Measurements from ENCODE around the gene CCDC171. TPM values are rescaled to one million over a fixed set of nuclear protein-coding genes. Genes with fewer than 3 reads are reported as not detected.

CCDC171 gene
- polyA plus RNA-seq, 3 donors = 0.08 to 0.17 (median 0.10) TPM

- Mint-ChIP-seq H3K4me1 (no peaks in the 10 kb centered on the region), H3K36me3 (no peaks in the 10 kb centered on the region), H3K4me3 (no peak overlapping the region), H3K9me3 (peaks cover 0 to 2% (median 0%) of the 10 kb centered on the region in 7 donors), H3K27ac (no peak overlapping the region), H3K27me3 (ENCODE audit: low read depth in 3 of 3) (no peaks in the 10 kb centered on the region)
- H3K9me3 ChIP-seq (replicated peaks in 1 of 2; ENCODE audit: control insufficient read depth in 1 of 2, insufficient read depth in 1 of 2, low read length in 2 of 2) = no peaks in the 10 kb centered on the region
- no peaks in the 10 kb centered on the region for H3K36me3 ChIP-seq (replicated peaks in 1 of 2; ENCODE audit: control insufficient read depth in 1 of 2, insufficient read depth in 2 of 2, low read length in 2 of 2)
- TF ChIP-seq, protein P1, sequence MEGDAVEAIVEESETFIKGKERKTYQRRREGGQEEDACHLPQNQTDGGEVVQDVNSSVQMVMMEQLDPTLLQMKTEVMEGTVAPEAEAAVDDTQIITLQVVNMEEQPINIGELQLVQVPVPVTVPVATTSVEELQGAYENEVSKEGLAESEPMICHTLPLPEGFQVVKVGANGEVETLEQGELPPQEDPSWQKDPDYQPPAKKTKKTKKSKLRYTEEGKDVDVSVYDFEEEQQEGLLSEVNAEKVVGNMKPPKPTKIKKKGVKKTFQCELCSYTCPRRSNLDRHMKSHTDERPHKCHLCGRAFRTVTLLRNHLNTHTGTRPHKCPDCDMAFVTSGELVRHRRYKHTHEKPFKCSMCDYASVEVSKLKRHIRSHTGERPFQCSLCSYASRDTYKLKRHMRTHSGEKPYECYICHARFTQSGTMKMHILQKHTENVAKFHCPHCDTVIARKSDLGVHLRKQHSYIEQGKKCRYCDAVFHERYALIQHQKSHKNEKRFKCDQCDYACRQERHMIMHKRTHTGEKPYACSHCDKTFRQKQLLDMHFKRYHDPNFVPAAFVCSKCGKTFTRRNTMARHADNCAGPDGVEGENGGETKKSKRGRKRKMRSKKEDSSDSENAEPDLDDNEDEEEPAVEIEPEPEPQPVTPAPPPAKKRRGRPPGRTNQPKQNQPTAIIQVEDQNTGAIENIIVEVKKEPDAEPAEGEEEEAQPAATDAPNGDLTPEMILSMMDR (IDR thresholded peaks at IDR 0.05) = no peak
- H3K27ac ChIP-seq (ENCODE audit: low read depth in 1 of 2, low read length in 2 of 2) = no peak overlapping the region
- intact Hi-C loops (cut with micrococcal nuclease) = no loop called here
- H4K20me1 ChIP-seq (ENCODE audit: insufficient read depth, low read length) = no peaks in the 10 kb centered on the region
- H3K4me3 ChIP-seq (replicated peaks in 1 of 3; ENCODE audit: low read depth in 2 of 3, low read length in 3 of 3) = no peak overlapping the region
- H3K4me2 ChIP-seq (replicated peaks; ENCODE audit: extremely low read depth, low read length, poor library complexity, severe bottlenecking) = no peak overlapping the region
- H3K4me1 ChIP-seq (ENCODE audit: control insufficient read depth in 1 of 2, insufficient read depth in 2 of 2, low read length in 2 of 2) = no peaks in the 10 kb centered on the region
- H3K79me2 ChIP-seq (ENCODE audit: insufficient read depth, low read length) = no peaks in the 10 kb centered on the region
- DNase-seq = no peak
- no CpG with 5 or more reads among the region's 1 CpG for WGBS (ENCODE audit: insufficient coverage)
- no peaks in the 10 kb centered on the region for H3K27me3 ChIP-seq (ENCODE audit: control insufficient read depth in 2 of 2, insufficient read depth in 2 of 2, low read length in 2 of 2)
- H3K9ac ChIP-seq (ENCODE audit: insufficient read depth, low read length, poor library complexity, severe bottlenecking) = no peak overlapping the region
- H2AFZ ChIP-seq (ENCODE audit: insufficient read depth, low read depth, low read length, poor library complexity, severe bottlenecking) = no peak overlapping the region
These were observed 413.6 kb downstream of the CCDC171 start for GRCh38 chr9:15966471-15966870.

DNA sequence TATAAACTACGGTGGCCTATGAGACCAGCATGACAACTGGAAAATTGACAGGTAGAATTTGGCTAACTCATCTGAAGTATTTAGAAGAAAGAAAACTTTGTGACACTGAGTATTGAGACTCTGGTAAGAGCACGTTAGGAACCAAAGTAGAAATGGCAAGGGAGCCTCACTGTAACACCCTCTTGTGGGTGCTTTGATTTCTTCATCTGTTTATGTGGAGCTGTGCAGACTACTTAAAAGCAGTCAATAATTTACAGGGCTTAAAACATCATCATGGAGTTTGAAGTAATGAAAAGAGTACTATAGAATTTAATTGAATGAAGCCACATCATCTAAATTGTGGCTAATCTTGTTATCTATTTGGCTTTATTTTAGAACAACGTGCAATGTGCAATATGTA lies 414.2 kb downstream of the CCDC171 start:
- 71% methylated on average over 1 of the region's 3 CpGs for WGBS (ENCODE audit: insufficient coverage)

More for the DNA sequence above, 414.2 kb downstream of the CCDC171 start:
- no peaks in the 10 kb centered on the region for H3K9me3 ChIP-seq (replicated peaks in 1 of 2; ENCODE audit: control insufficient read depth in 1 of 2, insufficient read depth in 1 of 2, low read length in 2 of 2)
- Mint-ChIP-seq H3K9me3 (peaks cover 0 to 2% (median 0%) of the 10 kb centered on the region in 7 donors), H3K27me3 (ENCODE audit: low read depth in 3 of 3) (no peaks in the 10 kb centered on the region), H3K4me1 (no peaks in the 10 kb centered on the region), H3K27ac (no peak overlapping the region), H3K36me3 (no peaks in the 10 kb centered on the region), H3K4me3 (no peak overlapping the region)
- intact Hi-C loops (cut with micrococcal nuclease) = no loop called here
- no peaks in the 10 kb centered on the region for H4K20me1 ChIP-seq (ENCODE audit: insufficient read depth, low read length)
- no peaks in the 10 kb centered on the region for H3K27me3 ChIP-seq (ENCODE audit: control insufficient read depth in 2 of 2, insufficient read depth in 2 of 2, low read length in 2 of 2)
- no peak overlapping the region for H3K4me3 ChIP-seq (replicated peaks in 1 of 3; ENCODE audit: low read depth in 2 of 3, low read length in 3 of 3)
- H3K79me2 ChIP-seq (ENCODE audit: insufficient read depth, low read length) = no peaks in the 10 kb centered on the region
- no peaks in the 10 kb centered on the region for H3K4me1 ChIP-seq (ENCODE audit: control insufficient read depth in 1 of 2, insufficient read depth in 2 of 2, low read length in 2 of 2)
- no peak for DNase-seq
- H3K4me2 ChIP-seq (replicated peaks; ENCODE audit: extremely low read depth, low read length, poor library complexity, severe bottlenecking) = no peak overlapping the region
- H3K27ac ChIP-seq (ENCODE audit: low read depth in 1 of 2, low read length in 2 of 2) = no peak overlapping the region
- TF ChIP-seq, protein P1 (IDR thresholded peaks at IDR 0.05) = no peak
- no peak overlapping the region for H2AFZ ChIP-seq (ENCODE audit: insufficient read depth, low read depth, low read length, poor library complexity, severe bottlenecking)
- no peak overlapping the region for H3K9ac ChIP-seq (ENCODE audit: insufficient read depth, low read length, poor library complexity, severe bottlenecking)
- H3K36me3 ChIP-seq (replicated peaks in 1 of 2; ENCODE audit: control insufficient read depth in 1 of 2, insufficient read depth in 2 of 2, low read length in 2 of 2) = no peaks in the 10 kb centered on the region

All from CD14-positive monocyte (primary cell).